Coronary artery (tissue), 2 donors: ENCODE results near the gene GPR17.

Experiments
- DNase-seq: peaks from one replicate; pipeline ENCODE4 v3.0.0-alpha.2; 2017; ENCODE audit warnings: low spot score
- H3K27ac ChIP-seq, 2 donors: fragments of 200-600 bp; sonication (generic); one replicate each; pipeline ENCODE4 v1.5.1; 2016 to 2019
- H3K4me3 ChIP-seq: fragments of 200-600 bp; sonication (generic); 2 replicates; pipeline ENCODE4 v1.5.1; 2016; ENCODE audit warnings: mild to moderate bottlenecking, moderate library complexity
- CTCF ChIP-seq: fragments of 200-600 bp; sonication (generic); IDR thresholded peaks from one replicate; pipeline ENCODE4 v1.5.1; 2019; ENCODE audit warnings: antibody characterized with exemption

The GPR17 gene

GRCh38 chr2:127658641-127659407, 12.9 kb downstream of the GPR17 start:
- no peak for DNase-seq
- H3K27ac ChIP-seq = peak overlapping the region; percentile 51 to 89
- H3K4me3 ChIP-seq = peak overlapping the region; percentile 13
- TF ChIP-seq CTCF = no peak

- Histone ChIP-seq H3K27ac (peak overlapping the region; percentile 51 to 89), H3K4me3 (peak overlapping the region; percentile 49)
- no peak for TF ChIP-seq CTCF
- no peak for DNase-seq
These were observed 13.7 kb downstream of the GPR17 start for GRCh38 chr2:127659408-127660290.

- TF ChIP-seq CTCF = no peak
- Histone ChIP-seq H3K27ac (peak overlapping the region in 1 of 2 donors; percentile 89), H3K4me3 (peak overlapping the region; percentile 49)
- no peak for DNase-seq
These were observed 14.3 kb downstream of the GPR17 start for GRCh38 chr2:127660291-127660578.

- no peak for TF ChIP-seq CTCF
- Histone ChIP-seq H3K27ac (peak overlapping the region in 1 of 2 donors; percentile 89), H3K4me3 (peak overlapping the region; percentile 49)
- DNase-seq = no peak
These were observed 15.2 kb downstream of the GPR17 start for GRCh38 chr2:127661072-127661649.

GRCh38 chr2:127661949-127662510, 16.1 kb downstream of the GPR17 start:
- DNase-seq = no peak
- no peak for TF ChIP-seq CTCF
- H3K4me3 ChIP-seq = peak overlapping the region; percentile 49
- H3K27ac ChIP-seq = peak overlapping the region in 1 of 2 donors; percentile 89

GRCh38 chr2:127662937-127663565, 17.1 kb downstream of the GPR17 start:
- Histone ChIP-seq H3K4me3 (peak overlapping the region; percentile 71), H3K27ac (peak overlapping the region; percentile 61 to 87)
- no peak for TF ChIP-seq CTCF
- DNase-seq = peak; percentile 62
